Measurements from ENCODE around the gene SLC35G3.

GRCh38 chr17:35167666-35168065 is 26.5 kb downstream of the SLC35G3 start:
- TF ChIP-seq POLR2A (IDR thresholded peaks at IDR 0.05) (no peak), CTCF (IDR thresholded peaks at IDR 0.05 in 4 of 5, conservative IDR thresholded peaks at IDR 0.05 in 1 of 5) (no peak)
